ENCODE data around the gene OSBPL3.
"Not testable (repeated sequence)": the region's sequence is repeated elsewhere in the genome, so short reads cannot be mapped to it uniquely, and the experiment has no call there.

OSBPL3 gene

GRCh38 chr7:24922099-24922773 is 57.7 kb downstream of the OSBPL3 start:
- no peak overlapping the region for H3K4me3 ChIP-seq (ENCODE audit: low read depth, low read length)

GRCh38 chr7:24921362-24921679 is 58.7 kb downstream of the OSBPL3 start:
- no peak overlapping the region for H3K4me3 ChIP-seq (ENCODE audit: low read depth, low read length)

DNA sequence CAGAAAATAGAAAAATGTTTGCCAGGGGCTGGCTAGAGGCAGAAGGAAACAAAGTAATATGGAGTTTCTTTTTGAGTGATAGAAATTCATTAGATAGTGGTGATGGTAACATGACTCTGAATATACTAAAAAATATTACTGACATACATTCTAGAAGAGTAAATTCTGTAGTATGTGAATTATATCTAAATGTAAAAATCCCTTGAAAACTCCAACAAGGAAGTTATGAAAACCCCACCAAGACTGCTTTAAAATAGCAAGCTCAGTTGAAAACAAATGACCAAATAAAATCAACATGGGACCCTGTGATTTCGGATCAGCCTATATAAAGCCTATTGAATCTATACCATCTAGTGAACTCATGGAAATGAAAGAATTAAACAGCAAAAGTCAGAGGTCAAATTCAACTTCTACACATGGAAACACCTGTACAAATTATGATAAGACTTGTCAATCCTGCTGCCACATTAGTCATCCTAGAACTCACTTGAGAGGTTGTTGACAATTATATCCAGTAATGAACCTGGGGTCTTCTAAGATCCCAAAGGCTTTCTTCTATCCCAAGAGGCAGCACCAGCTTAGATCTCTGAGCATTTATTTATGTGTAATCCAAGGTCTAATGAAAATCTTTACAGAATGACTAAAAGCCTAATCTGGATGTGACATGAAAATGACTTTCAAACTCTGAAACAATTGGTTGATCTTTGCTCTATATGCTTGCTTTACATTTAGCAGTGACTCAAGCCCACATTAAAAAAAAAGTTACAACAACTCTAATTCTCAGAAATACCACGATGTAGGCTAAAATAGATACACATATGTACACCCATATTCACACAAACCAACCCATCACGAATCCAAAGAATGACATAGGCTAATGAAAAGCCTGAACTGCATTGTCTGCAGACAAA is 59.3 kb downstream of the OSBPL3 start:
- no peak overlapping the region for H3K4me3 ChIP-seq (ENCODE audit: low read depth, low read length)

- no peak overlapping the region for H3K4me3 ChIP-seq (ENCODE audit: low read depth, low read length)
Observed at GRCh38 chr7:24917510-24918239, 62.3 kb downstream of the OSBPL3 start.

GRCh38 chr7:24916463-24917040 is 63.4 kb downstream of the OSBPL3 start:
- H3K4me3 ChIP-seq (ENCODE audit: low read depth, low read length), result no peak overlapping the region

GRCh38 chr7:24914465-24914859 is 65.5 kb downstream of the OSBPL3 start:
- H3K4me3 ChIP-seq (ENCODE audit: low read depth, low read length), result no peak overlapping the region

GRCh38 chr7:24913801-24914464 is 66.0 kb downstream of the OSBPL3 start:
- H3K4me3 ChIP-seq (ENCODE audit: low read depth, low read length), result no peak overlapping the region

GRCh38 chr7:24912874-24913514 is 67.0 kb downstream of the OSBPL3 start:
- H3K4me3 ChIP-seq (ENCODE audit: low read depth, low read length), result no peak overlapping the region

GRCh38 chr7:24912424-24912823 is 67.6 kb downstream of the OSBPL3 start:
- H3K4me3 ChIP-seq (ENCODE audit: low read depth, low read length), result no peak overlapping the region

DNA sequence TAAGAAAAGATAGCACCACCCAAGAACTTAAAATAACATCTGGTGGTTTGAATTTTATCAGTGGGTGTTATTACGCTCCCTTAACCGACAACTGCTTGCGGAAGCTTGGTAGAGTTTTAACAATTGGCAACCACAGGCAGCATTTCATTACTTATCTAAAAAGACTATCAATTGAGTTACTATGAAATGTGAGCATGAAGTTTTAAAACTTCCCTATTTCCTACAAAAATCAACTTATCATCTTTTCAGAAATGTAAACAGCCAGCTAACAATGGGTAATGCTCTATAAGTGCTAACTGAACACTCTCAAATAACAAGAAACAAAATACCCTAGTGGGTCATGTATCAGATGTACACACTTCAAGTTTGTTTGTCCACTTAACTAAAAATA is 68.8 kb downstream of the OSBPL3 start:
- H3K4me3 ChIP-seq (ENCODE audit: low read depth, low read length), result no peak overlapping the region

DNA sequence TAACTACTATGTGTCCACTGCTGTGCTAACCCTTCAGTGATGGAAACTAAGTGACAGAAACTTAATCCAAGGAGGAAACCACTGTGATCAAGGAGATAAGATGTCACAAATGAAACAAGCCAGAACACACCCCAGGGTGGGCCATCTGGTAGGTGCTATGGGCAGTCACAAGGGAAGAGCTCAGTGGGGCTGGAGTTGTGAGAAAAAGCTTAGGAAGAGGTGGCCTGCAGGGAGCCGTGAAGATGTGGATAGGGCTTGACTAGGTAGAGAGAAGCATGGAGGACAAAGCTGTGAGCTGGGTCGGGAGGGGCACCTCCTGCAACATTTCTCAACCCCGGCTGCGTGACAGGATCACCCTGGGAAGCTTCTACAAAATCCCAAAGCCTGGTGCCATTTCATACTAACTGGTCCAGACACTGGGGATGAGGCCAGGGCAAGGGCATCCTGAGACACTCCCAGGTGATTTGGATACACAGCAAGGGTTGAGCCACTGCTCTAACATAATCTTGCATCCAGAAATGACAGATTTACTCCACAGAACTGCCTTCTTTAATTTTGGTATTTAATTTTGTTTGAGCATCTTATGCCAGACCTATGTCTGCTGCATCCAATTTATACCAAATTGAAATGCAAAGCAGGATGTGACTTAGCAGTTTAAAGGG is 69.3 kb downstream of the OSBPL3 start:
- no peak overlapping the region for H3K4me3 ChIP-seq (ENCODE audit: low read depth, low read length)

DNA sequence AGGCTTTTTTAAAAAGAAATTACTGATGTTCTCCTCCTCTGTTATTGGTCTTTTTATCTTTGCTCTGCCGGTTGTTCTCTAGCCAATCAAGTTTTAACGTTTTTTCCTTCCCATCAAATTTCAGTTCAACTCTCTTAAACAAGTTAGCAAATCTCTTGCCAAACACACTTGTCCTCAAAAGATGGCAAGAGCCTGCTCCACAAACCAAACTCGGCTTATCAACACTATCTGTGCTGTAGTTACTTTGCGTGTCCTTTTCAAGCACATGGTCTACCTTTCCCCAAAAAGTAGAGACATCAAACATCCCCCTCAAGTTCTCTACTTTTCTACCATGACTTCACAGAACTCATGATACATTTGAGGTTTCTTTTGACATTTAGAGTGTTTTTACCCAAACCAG is 71.3 kb downstream of the OSBPL3 start:
- no peak overlapping the region for H3K4me3 ChIP-seq (ENCODE audit: low read depth, low read length)

DNA sequence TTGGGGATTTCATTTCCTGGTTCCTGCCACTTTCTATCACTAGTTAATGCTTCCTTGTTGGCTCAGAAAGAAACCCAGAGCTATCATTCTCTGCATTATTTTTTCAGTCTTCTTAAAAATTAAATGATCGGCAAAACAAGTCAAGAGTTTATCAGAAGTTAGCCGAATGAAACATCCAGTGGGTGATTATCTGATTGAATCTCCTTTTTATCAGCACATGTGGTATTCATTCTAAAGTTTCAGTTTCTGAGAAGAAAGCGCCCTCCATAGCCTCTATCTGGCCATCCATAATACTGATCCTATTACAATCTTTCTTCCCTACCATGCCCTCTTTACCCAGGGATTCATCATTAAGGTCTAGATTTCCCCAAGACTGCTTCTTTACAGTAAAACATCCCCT is 71.8 kb downstream of the OSBPL3 start:
- no peak overlapping the region for H3K4me3 ChIP-seq (ENCODE audit: low read depth, low read length)

DNA sequence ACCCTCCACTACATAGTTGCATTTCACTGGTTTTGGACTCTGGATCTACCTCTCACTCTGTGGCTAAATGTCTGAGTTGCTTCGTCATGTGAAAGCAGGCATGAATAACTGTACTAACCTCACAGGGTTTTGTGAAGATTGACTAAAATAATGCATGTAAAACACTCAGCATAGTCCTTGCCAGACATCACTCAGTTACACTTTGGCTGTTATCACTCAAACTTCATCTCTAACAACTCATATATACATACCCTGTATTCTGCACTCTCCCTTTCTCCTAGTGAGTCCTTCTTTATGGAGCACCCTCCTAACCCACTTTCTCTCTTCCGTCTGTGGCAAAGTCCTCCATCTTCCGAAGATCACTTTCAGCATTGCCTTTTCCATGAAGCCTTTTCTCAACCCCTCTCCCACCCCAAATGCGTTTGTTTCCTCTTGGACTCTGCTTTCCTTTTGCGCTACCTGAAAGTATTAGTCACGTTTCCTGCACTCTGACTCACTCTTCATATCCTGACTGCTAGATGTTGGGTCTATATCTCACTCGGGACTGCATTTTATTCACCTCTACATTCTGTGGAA is 72.6 kb downstream of the OSBPL3 start:
- no peak overlapping the region for H3K4me3 ChIP-seq (ENCODE audit: low read depth, low read length)

GRCh38 chr7:24905996-24906770 is 73.8 kb downstream of the OSBPL3 start:
- no peak overlapping the region for H3K4me3 ChIP-seq (ENCODE audit: low read depth, low read length)

- H3K4me3 ChIP-seq (ENCODE audit: low read depth, low read length), result not testable (repeated sequence)
Observed at GRCh38 chr7:24903992-24904391, 76.0 kb downstream of the OSBPL3 start.

GRCh38 chr7:24903559-24903958 is 76.4 kb downstream of the OSBPL3 start:
- no peak overlapping the region for H3K4me3 ChIP-seq (ENCODE audit: low read depth, low read length)

DNA sequence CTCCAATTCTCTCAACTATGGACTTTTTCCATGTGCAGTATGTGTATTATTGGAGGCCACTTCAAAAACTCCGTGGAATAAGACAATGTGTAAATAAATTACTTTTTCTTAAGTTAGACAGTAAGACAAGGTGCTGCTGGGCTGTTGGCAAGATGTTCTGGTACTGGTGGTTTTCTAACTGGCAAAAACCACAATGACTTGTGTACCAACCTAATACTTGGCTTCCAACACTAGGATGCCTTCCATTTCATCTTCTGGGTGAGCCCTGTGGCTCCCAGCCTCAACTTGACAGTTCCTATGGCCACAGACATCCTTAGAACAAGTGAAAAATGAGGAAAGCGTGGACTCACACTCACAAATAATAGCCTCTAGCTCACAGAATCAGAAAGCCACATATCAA is 77.0 kb downstream of the OSBPL3 start:
- no peak overlapping the region for H3K4me3 ChIP-seq (ENCODE audit: low read depth, low read length)

- H3K4me3 ChIP-seq (ENCODE audit: low read depth, low read length), result no peak overlapping the region
Observed at GRCh38 chr7:24902276-24902675, 77.7 kb downstream of the OSBPL3 start.

Measured in iPS-11a (cell line).